HPDE6-E6E7 (cell line): ENCODE data around the gene ADGRB2.

ENCODE experiments used
- DNase-seq: peaks from one replicate; pipeline ENCODE4 v3.0.0; 2011; ENCODE audit warnings: missing footprints; ENCODE audit errors: extremely low spot score

ADGRB2 gene

DNA sequence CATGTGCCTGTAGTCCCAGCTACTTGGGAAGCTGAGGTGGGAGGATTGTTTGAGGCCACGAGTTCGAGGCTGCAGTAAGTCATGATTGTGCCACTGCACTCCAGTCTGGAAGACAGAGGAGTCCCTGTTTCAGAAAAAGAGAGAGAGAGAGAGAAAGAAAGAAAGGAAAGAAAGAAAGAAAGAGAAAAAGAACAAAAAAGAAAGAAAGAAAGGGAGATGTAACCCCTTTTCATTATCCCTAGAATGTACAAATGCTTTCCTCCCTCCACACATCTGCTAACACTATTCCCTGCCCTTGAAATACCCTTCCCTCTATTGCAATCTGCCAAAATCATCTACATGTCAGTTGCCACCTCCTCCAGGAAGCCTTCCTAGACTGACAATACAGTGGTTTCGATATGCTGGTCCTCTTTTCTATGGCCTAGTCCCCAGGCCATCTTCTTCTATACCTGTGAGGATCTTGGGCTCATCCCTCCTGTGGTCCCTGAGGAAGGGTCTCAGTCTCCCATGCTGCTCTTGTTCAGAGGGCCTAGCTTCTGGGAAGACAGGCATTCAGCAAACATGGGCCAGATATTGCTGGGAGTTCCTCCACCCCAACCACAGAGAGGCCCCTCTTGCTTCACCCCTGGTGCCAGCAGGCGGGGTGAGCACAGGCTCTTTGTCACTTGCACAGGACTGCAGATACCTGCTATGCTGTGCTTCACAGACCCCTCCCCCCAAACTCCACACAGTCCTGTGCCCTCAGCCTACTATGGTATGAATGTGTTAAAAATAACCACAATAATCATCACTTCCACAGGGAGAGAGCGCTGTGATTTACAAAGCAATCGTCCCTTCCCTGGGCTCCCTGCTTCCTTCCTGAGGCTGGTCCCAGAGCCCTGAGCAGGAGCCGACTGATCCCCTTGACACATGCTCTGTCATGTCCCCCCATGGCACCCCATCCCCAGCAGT is 14.1 kb downstream of the ADGRB2 start:
- no peak for DNase-seq

DNA sequence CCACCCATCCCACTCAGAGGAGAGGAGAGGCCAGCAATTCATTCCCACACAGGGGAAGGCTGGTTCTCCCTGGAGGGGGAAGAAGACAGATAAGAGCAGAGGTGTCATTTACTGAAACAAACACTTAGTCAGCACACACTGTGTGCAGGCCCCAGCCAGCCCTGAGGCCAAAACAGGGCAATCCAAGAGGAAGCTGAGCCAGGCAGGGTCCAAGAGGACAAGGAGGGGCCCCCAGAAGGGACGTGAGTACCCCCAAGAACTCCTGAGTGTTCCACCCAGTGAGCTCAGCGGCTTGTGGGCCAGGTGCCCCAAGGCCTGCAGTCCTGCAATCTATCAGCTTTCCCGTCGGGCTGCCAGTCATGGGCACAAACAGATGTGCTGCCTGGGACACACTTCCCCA is 15.8 kb downstream of the ADGRB2 start:
- DNase-seq = no peak

DNA sequence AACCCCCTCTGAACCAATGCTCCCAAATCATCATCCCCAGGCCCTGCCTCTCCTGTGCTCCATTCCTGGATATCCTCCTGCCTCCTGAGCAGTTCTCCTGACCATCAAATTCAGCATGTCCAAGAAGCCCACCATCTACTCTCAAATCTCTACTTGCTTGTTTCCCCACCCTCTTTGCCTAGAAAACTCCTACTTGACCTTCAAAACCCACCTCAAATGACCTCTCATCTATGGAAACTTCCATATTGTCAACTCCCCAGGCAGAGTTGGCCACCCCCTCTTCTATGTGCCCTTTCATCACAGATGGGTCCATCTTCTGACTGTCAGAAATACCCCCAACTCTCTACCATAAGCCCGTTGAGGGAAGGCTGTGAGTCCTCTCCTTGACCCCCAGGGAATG is 16.8 kb downstream of the ADGRB2 start:
- DNase-seq = no peak

- DNase-seq = no peak
Observed at GRCh38 chr1:31746687-31747086, 17.5 kb downstream of the ADGRB2 start.

GRCh38 chr1:31745946-31746670 is 18.0 kb downstream of the ADGRB2 start:
- DNase-seq = no peak

- DNase-seq = no peak
Observed at GRCh38 chr1:31745096-31745945, 18.8 kb downstream of the ADGRB2 start.

DNA sequence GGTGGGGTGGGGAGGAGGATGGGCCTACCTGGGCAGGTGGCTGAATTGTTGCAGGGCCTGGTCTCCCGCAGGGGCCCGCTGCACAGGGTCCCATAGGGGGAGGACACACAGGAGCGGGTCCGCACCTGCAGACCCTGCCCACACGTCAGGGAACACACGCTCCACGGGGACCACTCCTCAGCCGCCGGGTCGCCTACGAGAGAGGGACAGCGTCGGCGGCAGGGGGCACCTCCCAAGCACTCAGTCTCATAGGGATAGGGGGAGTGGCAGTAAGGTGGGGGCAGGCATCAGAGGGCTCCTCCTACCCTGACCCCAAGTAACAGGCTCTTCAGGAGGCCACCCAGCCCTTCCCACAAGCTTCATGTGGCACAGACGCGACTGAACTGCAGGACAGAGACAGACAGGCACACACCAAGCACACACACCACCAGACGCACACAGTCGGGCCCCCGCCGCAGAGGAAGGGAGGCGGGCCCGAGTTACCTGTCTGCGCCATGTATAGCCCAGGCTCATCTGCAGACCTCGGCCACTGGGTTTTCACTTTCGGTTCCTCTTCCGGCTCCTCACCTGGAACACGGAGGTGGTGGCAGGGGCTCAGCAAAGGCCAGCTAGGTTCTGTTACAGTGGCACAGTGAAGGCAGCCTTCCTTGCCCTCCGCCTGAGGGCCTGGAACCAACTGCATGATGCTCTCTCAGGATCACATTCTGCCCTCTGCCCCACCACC is 19.8 kb downstream of the ADGRB2 start:
- DNase-seq = no peak

DNA sequence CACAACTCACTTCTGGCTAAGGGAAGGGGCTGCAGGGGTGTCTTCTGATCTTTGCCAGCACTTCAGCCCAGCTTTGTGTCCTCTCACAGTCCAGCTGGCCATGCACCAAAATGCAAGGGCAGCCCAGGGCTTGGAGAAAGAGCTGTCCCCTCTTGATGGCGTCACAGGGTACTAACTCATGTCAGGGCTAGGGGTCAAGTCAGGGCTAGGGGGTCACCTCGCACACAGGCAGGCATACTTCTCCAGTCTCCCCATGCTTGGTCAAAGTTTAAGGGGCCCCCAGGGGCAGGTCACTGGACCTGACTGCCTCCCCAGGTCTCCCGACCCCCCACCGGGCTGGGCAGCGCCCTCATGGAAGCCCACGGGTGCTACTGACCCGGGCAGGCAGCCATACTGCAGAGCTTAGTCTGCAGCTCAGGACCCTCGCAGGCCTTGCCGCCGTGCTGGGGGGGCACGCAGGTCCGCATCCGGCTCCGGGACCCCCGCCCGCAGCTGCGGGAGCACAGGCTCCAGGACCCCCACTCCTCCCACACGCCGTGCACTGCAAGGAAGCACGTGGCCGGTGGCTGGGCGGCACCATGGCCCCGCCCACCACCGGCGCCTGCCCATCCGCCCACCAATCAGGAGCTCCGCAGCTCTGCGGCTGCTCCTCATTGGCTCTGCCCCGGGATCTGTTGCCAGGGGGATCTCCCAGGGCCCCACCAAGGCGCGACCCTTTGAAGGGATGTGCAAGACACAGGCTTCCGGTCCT is 21.5 kb downstream of the ADGRB2 start:
- DNase-seq = no peak

GRCh38 chr1:31739346-31739745 is 24.8 kb downstream of the ADGRB2 start:
- DNase-seq = no peak

GRCh38 chr1:31736675-31737074 is 27.5 kb downstream of the ADGRB2 start:
- DNase-seq = no peak

- no peak for DNase-seq
Observed at GRCh38 chr1:31735571-31735970, 28.6 kb downstream of the ADGRB2 start.

- DNase-seq = no peak
Observed at GRCh38 chr1:31734582-31735107, 29.5 kb downstream of the ADGRB2 start.

DNA sequence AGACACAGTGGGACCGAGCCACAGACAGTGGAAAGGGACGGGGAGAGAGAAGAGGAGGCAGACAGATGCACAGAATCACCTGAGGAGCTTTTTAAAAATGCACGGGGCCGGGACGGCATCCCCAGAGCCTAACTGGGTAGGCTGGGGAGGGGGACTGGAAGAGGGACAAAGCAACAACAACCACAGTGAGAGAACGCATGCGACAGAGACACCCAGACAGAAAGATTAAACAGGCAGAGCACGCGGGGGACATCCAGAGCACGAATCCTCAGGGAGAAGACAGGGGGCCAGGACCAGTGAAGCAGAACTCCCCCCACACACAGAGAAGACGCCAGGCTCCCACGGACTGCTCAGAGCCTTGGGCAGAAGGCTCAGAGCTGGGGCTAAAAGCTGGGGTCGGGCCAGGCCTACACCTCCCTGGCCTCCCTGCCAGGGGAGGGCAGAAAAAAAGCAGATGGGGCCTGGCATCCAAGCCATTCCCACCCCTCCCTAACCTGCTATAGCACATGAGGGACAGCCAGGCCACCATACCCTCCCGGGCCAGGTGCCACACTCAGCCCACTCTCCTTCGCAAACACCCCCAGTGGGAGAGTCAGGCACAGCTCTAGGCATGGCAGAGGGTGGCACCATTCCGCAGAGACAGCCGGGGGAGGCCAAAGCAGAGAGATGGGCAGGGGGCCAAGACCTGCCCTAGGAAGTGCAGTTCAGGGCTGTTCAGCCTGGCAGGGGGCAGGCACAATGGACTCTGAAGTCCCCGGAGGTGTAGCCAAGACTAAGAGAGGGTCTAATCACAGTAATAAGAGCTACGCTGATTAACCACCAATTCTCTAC is 30.5 kb downstream of the ADGRB2 start:
- DNase-seq = no peak

- DNase-seq = no peak
Observed at GRCh38 chr1:31732751-31733289, 31.3 kb downstream of the ADGRB2 start.

GRCh38 chr1:31732343-31732742 is 31.8 kb downstream of the ADGRB2 start:
- DNase-seq = no peak

DNA sequence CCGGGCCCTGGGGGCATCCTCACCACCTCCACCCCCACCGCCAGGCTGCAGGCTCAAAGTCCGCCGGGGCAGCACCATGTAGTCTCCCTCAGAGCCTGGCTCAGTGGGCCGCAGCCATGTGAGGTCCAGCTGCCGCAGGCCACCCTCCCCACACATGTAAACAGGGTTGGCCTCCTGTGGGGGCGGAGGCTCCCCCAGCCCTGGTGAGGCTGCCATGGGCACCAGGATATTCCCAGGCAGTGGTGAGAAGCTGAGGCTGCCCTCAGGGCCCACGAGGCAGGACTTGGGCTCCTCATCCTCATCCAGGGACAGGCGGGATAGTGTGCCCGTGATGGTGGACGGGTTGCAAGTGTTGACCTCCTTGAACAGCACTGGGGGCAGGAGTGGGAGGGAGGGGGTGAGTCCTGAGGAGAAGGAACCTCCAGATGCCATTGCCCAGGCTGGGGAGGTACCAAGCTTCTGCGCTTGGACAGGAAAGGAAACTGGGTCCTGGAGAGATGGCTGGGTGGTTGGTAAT is 33.0 kb downstream of the ADGRB2 start:
- DNase-seq = no peak

DNA sequence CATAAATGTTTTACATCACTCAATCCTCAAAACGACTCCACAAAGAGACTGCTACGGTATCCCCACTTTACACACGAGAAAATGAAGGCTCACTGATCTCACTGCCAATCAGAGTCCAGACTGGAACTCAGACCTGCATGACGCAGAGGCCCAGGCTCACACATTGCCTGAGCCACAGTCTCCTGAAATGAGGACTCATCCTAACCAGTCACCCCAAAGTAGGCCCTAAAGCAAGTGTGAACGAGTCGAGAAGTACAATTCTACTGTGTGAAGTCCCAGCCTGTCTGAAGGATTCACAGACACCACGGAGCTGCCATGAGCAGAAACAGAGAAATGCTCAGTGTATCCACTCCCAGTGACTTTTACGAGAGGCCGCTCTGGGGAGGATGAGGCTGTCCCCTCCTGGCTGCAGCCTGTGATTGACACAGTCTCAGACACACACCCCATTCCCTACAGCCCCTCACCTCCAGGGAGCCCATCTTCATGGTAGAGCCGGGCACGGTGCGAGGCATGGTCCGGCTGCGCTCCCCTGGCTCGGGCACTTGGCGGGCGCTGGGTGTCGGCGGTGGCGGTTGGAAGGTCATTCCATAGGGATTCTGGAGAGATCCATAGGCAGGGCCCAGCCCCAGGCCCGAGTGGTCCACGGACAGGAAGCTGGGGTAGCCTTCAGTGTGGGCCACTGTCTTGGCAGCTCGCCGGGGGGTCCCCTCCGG is 33.6 kb downstream of the ADGRB2 start:
- DNase-seq = no peak

GRCh38 chr1:31727849-31728248 is 36.3 kb downstream of the ADGRB2 start:
- no peak for DNase-seq
